Measurements from ENCODE around the gene KCNJ14.

The KCNJ14 gene

DNA sequence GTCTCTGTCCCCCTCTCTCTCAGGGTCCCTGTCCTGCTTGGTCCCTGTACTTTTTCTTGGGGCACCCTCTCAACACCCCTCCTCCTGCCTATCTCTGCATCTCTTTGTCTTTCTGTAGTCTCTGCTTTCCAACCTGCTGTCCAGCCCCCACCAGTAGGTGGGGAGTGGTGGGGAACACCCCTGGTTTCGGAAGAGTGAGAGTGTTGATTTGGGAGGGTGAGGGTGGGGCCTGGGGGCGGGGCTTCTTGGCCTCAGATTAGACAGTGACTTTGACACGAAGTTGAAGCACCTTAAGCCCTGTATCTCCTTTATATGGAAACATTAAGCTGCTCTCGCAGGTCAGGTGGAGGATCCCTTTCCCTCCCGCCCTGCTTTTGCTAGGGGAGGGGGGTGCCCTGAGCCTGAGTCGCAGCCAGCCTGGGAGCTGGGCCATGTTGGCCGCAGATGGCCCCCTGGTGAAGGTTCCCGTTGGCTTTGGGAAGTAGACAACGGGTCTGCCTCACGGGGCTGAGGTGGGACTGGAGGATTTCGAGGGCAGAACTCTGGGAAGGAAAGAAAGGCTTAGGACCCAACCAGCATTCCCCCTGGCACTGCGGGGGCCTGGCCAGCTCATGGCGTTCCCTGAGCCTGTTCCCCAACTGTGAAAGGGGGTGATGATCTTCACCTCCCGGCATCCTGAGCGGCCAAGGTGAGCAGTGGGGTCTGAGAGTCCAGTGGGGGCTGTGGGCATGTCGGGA lies at the start of gene KCNJ14:
KCNJ14 (plus strand) TSS at position 404 of the 737 bp plus-strand sequence. CDS start 6,151 bp downstream, outside the sequence.
- no peak for DNase-seq

- no peak for DNase-seq
Observed at GRCh38 chr19:48405850-48406249, 49.5 kb upstream of the KCNJ14 start.

DNA sequence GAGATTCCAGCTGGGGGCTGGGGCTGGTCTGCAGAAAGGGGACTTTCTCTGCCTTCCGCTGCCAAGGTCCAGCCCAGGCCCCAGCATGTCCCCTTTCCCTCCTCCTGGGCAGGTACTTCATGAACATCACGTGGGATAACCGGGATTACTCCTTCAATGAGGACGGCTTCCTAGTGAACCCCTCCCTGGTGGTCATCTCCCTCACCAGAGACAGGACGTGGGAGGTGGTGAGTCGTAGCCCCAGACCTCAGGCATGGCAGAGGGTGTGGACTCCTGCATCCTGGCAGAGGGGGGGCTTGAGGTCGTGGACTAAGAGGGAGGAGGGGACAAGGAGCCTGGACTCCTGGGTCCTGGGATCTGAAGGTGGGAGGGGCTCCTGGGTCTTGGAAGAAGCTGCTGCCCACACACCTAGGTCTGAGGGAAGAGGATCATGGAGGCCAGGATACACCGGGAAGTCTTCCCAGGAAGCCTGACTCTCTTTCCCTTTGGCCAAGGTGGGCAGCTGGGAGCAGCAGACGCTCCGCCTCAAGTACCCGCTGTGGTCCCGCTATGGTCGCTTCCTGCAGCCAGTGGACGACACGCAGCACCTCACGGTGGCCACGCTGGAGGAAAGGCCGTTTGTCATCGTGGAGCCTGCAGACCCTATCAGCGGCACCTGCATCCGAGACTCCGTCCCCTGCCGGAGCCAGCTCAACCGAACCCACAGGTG lies 41.3 kb upstream of the KCNJ14 start:
- DNase-seq, result no peak

GRCh38 chr19:48415395-48415794 lies 40.0 kb upstream of the KCNJ14 start:
- DNase-seq, result peak; percentile 58

- DNase-seq, result no peak
Observed at GRCh38 chr19:48415806-48416221, 39.6 kb upstream of the KCNJ14 start.

- no peak for DNase-seq
Observed at GRCh38 chr19:48417421-48417820, 38.0 kb upstream of the KCNJ14 start.

- no peak for DNase-seq
Observed at GRCh38 chr19:48418317-48419064, 36.9 kb upstream of the KCNJ14 start.

GRCh38 chr19:48419158-48419920 lies 36.0 kb upstream of the KCNJ14 start:
- peak; percentile 56 for DNase-seq

DNA sequence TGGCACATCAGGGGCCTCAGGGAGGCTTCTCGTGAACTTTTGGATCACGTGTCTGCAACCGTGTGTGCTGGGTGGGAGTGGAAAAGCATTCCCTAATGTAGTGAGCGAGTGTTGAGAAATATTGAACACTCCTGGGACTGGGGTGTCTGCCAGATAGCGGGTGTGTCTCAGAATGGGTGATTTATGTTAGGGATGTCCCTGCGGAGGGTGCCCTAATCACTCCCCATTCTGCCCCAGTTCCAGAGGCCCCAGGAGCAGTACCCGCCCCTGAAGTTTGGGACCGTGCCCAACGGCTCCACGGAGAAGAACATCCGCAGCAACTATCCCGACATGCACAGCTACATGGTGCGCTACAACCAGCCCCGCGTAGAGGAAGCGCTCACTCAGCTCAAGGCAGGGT lies 33.8 kb upstream of the KCNJ14 start:
- no peak for DNase-seq

DNA sequence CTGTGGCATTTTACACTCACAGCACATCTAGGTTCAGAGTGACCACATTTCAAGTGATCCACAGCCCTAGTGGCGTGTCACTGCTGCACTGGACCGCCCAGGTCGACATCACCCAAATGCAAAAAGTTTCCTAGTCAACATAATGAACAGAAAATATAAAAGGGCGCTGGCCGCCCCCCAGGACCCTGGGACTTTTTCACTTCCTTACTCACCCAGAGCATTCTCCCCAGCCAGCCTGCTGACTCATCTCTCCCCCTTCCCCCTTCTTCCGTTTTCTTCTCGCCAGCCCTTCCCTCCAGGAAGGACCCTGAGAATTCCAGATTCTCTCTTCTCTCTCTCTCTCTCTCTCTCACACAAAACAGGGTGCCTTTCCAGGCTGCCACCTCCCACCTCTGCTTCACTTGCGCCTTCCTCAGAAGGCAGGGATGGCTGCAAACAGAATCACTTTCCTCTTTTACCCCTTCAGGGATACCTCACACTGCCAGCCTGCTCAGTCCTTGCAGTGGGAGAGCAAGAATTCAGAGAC lies 30.6 kb upstream of the KCNJ14 start:
- no peak for DNase-seq

- DNase-seq, result no peak
Observed at GRCh38 chr19:48428670-48429069, 26.7 kb upstream of the KCNJ14 start.

DNA sequence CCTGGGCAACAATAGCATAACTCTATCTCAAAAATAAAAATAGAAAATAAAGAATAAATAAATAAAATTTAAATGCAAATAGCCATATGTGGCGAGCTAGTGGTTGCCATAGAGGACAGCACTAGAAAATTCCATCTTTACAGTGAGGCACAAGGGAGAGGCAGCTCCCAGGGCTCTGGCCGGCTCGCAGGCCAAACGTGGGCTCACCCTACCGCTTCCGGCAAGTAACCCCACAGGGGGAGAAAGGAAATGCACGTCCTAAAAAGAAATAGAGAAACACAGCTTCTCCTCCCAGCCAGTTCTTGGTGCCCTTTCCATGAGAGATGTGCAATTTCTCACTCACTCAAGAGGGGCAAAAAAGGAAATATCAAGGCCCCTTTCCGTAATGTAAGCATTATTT lies 22.0 kb upstream of the KCNJ14 start:
- no peak for DNase-seq

DNA sequence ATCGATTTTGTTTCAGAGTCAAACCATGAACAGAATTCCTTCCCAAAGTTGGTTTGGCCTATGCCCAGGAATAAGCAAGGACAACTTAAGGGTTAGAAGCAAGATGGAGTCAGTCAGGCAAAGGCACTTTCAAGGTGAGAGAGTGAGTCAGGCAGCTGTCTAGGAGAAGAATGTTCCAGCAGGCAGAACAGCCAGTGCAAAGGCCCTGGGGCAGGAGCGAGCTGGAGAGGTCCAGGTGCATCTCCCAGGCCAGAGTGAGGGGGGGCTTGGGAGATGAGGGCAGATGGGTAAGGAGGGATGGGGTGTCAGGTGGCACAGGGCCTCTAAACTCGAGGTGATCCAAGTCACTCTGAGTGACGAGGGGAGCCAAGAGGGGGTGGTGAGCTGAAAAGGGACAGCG lies 18.8 kb upstream of the KCNJ14 start:
- no peak for DNase-seq

GRCh38 chr19:48441360-48442050 lies 13.9 kb upstream of the KCNJ14 start:
- no peak for DNase-seq

DNA sequence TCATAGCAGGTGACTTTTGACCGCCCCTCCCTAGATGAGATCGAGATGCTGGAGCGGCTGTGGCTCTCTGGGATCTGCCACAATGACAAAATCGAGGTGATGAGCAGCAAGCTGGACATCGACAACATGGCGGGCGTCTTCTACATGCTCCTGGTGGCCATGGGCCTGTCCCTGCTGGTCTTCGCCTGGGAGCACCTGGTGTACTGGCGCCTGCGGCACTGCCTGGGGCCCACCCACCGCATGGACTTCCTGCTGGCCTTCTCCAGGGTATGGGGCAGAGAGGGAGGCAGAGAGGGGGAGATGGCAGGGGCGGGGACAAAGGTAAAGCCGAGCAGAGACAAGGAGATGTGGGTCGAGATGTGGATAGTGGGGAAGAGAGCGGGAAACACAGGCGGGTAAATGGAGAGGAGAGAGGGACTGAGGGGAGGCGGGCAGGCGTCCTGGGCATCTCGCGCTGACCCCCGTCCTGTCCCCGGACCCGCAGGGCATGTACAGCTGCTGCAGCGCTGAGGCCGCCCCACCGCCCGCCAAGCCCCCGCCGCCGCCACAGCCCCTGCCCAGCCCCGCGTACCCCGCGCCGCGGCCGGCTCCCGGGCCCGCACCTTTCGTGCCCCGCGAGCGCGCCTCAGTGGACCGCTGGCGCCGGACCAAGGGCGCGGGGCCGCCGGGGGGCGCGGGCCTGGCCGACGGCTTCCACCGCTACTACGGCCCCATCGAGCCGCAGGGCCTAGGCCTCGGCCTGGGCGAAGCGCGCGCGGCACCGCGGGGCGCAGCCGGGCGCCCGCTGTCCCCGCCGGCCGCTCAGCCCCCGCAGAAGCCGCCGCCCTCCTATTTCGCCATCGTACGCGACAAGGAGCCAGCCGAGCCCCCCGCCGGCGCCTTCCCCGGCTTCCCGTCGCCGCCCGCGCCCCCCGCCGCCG lies 13.0 kb upstream of the KCNJ14 start:
- no peak for DNase-seq

- DNase-seq, result no peak
Observed at GRCh38 chr19:48443256-48443655, 12.1 kb upstream of the KCNJ14 start.

- DNase-seq, result no peak
Observed at GRCh38 chr19:48443731-48444128, 11.6 kb upstream of the KCNJ14 start.

DNA sequence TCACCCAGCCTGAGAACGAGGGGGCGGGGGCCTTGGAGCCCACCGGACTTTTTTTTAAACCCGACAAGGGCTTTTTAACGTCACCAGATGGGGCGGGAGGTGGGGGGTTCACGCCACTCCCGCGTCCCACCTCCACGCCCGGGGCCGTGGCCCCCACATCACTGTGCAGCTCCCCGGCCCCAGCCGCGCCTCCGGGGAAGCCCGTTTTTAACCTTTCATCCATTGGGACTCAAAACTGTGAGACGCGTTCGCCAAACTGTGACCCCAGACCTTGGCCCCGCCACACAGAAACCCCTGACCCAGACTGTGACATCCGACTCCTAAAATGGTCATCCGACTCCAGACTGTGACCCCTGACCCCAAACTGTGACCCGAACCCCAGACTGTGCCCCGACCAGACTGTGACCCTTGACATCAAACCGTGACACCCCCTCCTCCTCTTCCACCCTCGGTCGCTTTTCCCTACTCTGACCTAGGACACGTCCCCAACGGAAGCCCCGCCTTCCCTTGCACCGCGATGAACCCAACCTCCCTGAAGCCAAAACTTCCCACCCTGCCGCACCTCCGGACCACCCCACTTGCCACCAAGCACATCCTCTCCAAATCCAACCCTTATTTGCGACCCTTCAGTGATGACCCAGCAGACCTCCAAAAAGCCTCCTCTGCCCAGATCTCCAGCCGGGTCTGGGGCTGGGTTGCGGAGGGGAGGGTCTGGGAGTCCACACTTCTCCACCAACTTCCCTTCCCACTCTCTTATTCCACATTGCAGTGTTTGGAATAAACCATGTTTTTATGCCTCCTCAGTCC lies 11.0 kb upstream of the KCNJ14 start:
- DNase-seq, result no peak

DNA sequence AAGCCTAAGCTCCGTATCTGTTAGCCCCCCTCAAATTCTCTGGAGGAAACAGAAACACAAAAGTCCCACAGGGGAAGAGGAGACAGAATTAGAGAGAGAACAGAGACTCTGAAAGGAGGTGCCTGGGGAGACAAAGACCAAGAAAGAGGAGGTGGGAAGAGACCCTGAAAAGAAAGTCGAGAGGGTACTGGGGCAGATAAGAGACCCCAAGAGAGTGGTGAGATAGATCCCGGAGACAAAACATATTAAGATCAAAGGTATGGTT lies 10.5 kb upstream of the KCNJ14 start:
- DNase-seq, result no peak

DNA sequence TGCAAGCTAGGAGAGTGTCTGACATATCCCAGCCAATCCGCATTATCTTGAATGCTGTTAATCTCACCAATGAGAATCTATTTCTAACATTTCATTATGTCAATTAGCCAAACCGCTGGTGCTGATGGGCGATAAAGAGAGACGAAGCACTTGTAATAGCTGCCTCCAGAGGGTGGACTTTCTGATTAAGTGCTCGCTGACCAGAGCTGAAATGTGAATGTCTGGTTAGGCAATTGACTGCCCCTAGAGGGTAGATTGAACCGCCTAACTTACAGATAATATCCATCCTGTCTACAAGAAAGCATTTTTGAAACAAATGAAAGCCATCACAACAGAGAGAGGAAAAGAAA lies 10.1 kb upstream of the KCNJ14 start:
- no peak for DNase-seq
